Neural progenitor cell (in vitro differentiated cells): ENCODE results near the gene GP1BA.
"Not testable (repeated sequence)": the region's sequence is repeated elsewhere in the genome, so short reads cannot be mapped to it uniquely, and the experiment has no call there.

Source experiments
- CTCF ChIP-seq: fragments of 200-600 bp; sonication (generic); IDR thresholded peaks from 2 replicates; pipeline ENCODE4 v1.5.1; 2017; ENCODE audit warnings: antibody characterized with exemption, mild to moderate bottlenecking
- EZH2 ChIP-seq: fragments of 200-600 bp; sonication (generic); IDR thresholded peaks from 2 replicates; pipeline ENCODE4 v1.6.1; 2017; ENCODE audit warnings: antibody characterized with exemption, mild to moderate bottlenecking, moderate library complexity
- EZH2phosphoT487 ChIP-seq: fragments of 200-600 bp; sonication (generic); IDR thresholded peaks from 2 replicates; pipeline ENCODE4 v1.6.1; 2017; ENCODE audit warnings: antibody characterized with exemption

- TF ChIP-seq CTCF, EZH2, EZH2phosphoT487: not testable (repeated sequence)
These were observed 17.5 kb upstream of the GP1BA start for GRCh38 chr17:4914551-4914950.
